K562 (cell line): Measurements from ENCODE around the gene UBE2S. TPM values are rescaled to one million over a fixed set of nuclear protein-coding genes. Genes with fewer than 3 reads are reported as not detected.

ENCODE experiments used
- ATAC-seq: fragments of 200-7000 bp; cut with Tn5 transposase; 3 replicates; pipeline ENCODE4 v1.9.1; 2020; ENCODE audit warnings: moderate library complexity
- BruUV-seq: library from RNA; stranded (reverse); fragments of 400-500 nt; replicated peaks from 2 replicates; lab custom pipeline; 2021; lab: Mats Ljungman, UMichigan
- CTCF ChIA-PET: fragments of 300-600 bp; formaldehyde crosslinking; extraction: SDS; loops from one replicate; lab custom pipeline; 2021; ENCODE audit warnings: low intra/inter-chr PET ratio; lab: Yijun Ruan, JAX
- POLR2A ChIA-PET: fragments of 300-600, 350-650 bp; sonication (Branson Sonifier 250); formaldehyde crosslinking; extraction: SDS; loops from one replicate; lab custom pipeline; 2021; ENCODE audit warnings: antibody characterized with exemption, inconsistent platforms; lab: Yijun Ruan, JAX
- DNase-seq, 4 experiments: peaks; one replicate each; pipeline versions ENCODE4 v3.0.0 to v3.0.0-alpha.2; 2011 to 2018; ENCODE audit warnings: low spot score in 3 of 4, mixed read lengths in 3 of 4; ENCODE audit errors: extremely low read depth in 1 of 4
- FAIRE-seq: peaks from 2 replicates; lab custom pipeline; 2011; peaks lifted over from hg19 to GRCh38; lab: Jason Lieb, UNC
- H2AFZ ChIP-seq: 2 replicates; pipeline ENCODE4 v1.6.0; 2011; ENCODE audit warnings: low read depth, low read length, control low read depth, inconsistent platforms
- H3K27ac ChIP-seq: fragments of 200-600 bp; 3 replicates; pipeline ENCODE4 v1.8.0; 2011; ENCODE audit warnings: low read depth, mild to moderate bottlenecking, control low read depth, inconsistent platforms, low read length, moderate library complexity, mixed read lengths; ENCODE audit errors: extremely low read depth
- H3K27me3 ChIP-seq, 2 experiments: fragments of 300-600 bp in 1 of 2; 2 replicates in 1 of 2; 3 replicates in 1 of 2; pipeline versions ENCODE4 v1.6.0 to v1.8.0; 2011; ENCODE audit warnings: inconsistent platforms in 2 of 2, low read length in 2 of 2, mild to moderate bottlenecking in 1 of 2, mixed read lengths in 1 of 2, moderate library complexity in 1 of 2; ENCODE audit not compliant: control insufficient read depth in 2 of 2, insufficient read depth in 2 of 2
- H3K36me3 ChIP-seq: fragments of 300-600 bp; 3 replicates; pipeline ENCODE4 v1.8.0; 2011; ENCODE audit warnings: mild to moderate bottlenecking, low read length, inconsistent platforms; ENCODE audit not compliant: control insufficient read depth, insufficient read depth
- H3K4me1 ChIP-seq, 2 experiments: fragments of 200-600 bp in 1 of 2; replicated peaks in 1 of 2; 2 replicates in 1 of 2; 3 replicates in 1 of 2; pipeline versions ENCODE4 v1.5.1 to v1.8.0; 2011; ENCODE audit warnings: inconsistent platforms in 2 of 2, low read length in 2 of 2, mild to moderate bottlenecking in 1 of 2, mixed read lengths in 1 of 2, moderate library complexity in 1 of 2; ENCODE audit not compliant: control insufficient read depth in 2 of 2, insufficient read depth in 2 of 2
- H3K4me2 ChIP-seq: 2 replicates; pipeline ENCODE4 v1.6.1; 2011; ENCODE audit warnings: low read length, control low read depth, inconsistent platforms, mixed read lengths; ENCODE audit not compliant: insufficient read depth
- H3K4me3 ChIP-seq: fragments of 200-600 bp; sonication (generic), shearing (Covaris generic); 2 replicates; pipeline ENCODE4 v1.5.1; 2016; ENCODE audit warnings: control low read depth, inconsistent platforms
- H3K79me2 ChIP-seq: fragments of 200-600 bp; 3 replicates; pipeline ENCODE4 v1.8.0; 2011; ENCODE audit warnings: low read length, inconsistent platforms; ENCODE audit not compliant: control insufficient read depth, insufficient read depth
- H3K9ac ChIP-seq, 2 experiments: 2 replicates each; pipeline versions ENCODE4 v1.6.0 to v1.6.1; 2011; ENCODE audit warnings: low read depth in 2 of 2, low read length in 2 of 2, control low read depth in 1 of 2, inconsistent platforms in 1 of 2, mild to moderate bottlenecking in 1 of 2, mixed read lengths in 1 of 2; ENCODE audit not compliant: insufficient read depth in 1 of 2
- H3K9me1 ChIP-seq: one replicate; pipeline ENCODE4 v1.6.0; 2011; ENCODE audit warnings: inconsistent platforms, mild to moderate bottlenecking, low read length, moderate library complexity; ENCODE audit not compliant: control insufficient read depth, insufficient read depth
- H3K9me3 ChIP-seq: replicated peaks from 2 replicates; pipeline ENCODE4 v1.5.1; 2011; ENCODE audit warnings: low read depth, low read length, inconsistent platforms; ENCODE audit not compliant: control insufficient read depth, insufficient read depth
- H4K20me1 ChIP-seq: replicated peaks from 2 replicates; pipeline ENCODE4 v1.6.1; 2011; ENCODE audit warnings: low read length, inconsistent platforms, mixed read lengths; ENCODE audit not compliant: control insufficient read depth, insufficient read depth
- CBX1 ChIP-seq: sonication (generic); IDR thresholded peaks from 2 replicates; pipeline ENCODE4 v1.6.1; 2016; ENCODE audit warnings: antibody characterized with exemption, low read depth, mild to moderate bottlenecking
- POLR2G ChIP-seq: fragments of 200-400 bp; formaldehyde crosslinking; IDR thresholded peaks from 2 replicates; pipeline ENCODE4 v1.6.1; 2017; ENCODE audit warnings: low read depth, mild to moderate bottlenecking, antibody characterized with exemption, low read length, moderate library complexity
- YY1 ChIP-seq, 3 experiments: IDR thresholded peaks; 2 replicates each; pipeline ENCODE4 v1.6.1; 2011; ENCODE audit warnings: low read length in 2 of 3, mild to moderate bottlenecking in 2 of 3, moderate library complexity in 2 of 3, borderline replicate concordance in 1 of 3, control low read depth in 1 of 3, low read depth in 1 of 3; ENCODE audit not compliant: insufficient read depth in 3 of 3, insufficient replicate concordance in 2 of 3, control insufficient read depth in 1 of 3, insufficient read length in 1 of 3; ENCODE audit errors: extremely low read depth in 1 of 3
- ZNF263 ChIP-seq: sonication (generic); formaldehyde crosslinking; IDR thresholded peaks from 2 replicates; pipeline ENCODE4 v1.8.0; 2022; ENCODE audit warnings: mild to moderate bottlenecking, missing genetic modification reagents, borderline replicate concordance
- WGBS: fragments of 100-300 bp; shearing (Covaris generic); methylation state at CpG from one replicate; pipeline ENCODE4 v1.1.6; 2016; ENCODE audit warnings: low coverage, mixed read lengths; ENCODE audit not compliant: insufficient coverage; ENCODE audit errors: missing lambda C conversion rate; 5-methylcytosine and 5-hydroxymethylcytosine counted together
- in situ Hi-C: fragments of 300-500 bp; cut with MboI; formaldehyde crosslinking; loops from 4 replicates; pipeline ENCODE4 v1.15.0; 2018; ENCODE audit warnings: inconsistent platforms, mixed read lengths
- intact Hi-C: fragments of 100-400 bp; cut with micrococcal nuclease; formaldehyde crosslinking; loops from 2 replicates; pipeline ENCODE4 v1.14.2; 2022
- polyA plus RNA-seq, 8 experiments: library from polyadenylated mRNA; depleted of rRNA in 4 of 8; stranded (reverse) in 5 of 8; unstranded in 3 of 8; fragments of >200 nt; fragmentation: Nextera tagmentation in 2 of 8; fragmentation: Illumina TruSeq in 1 of 8; extraction: Ambion mirVana in 2 of 8; extraction: Trizol in 1 of 8; gene quantifications; 2 replicates each; pipeline versions ENCODE4 v1.2.1 to v1.2.3, GENCODE V29; 2011 to 2014; ENCODE audit warnings: inconsistent platforms in 1 of 8, missing spikeins in 1 of 8
- total RNA-seq, 7 experiments: library from RNA; depleted of rRNA in 6 of 7; stranded (reverse); fragments of >200 nt in 6 of 7; fragmentation: Illumina TruSeq in 2 of 7; extraction: Trizol in 2 of 7; gene quantifications; 2 replicates each; pipeline versions ENCODE4 v1.2.1 to v1.2.3, GENCODE V29; 2011 to 2021; ENCODE audit warnings: low replicate concordance in 1 of 7
- TF ChIP-seq, protein P1 (sequence below): sonication (generic); formaldehyde crosslinking; IDR thresholded peaks from 2 replicates; pipeline ENCODE4 v1.8.1; 2023; ENCODE audit warnings: mild to moderate bottlenecking, missing genetic modification reagents
- TF ChIP-seq, protein P2 (sequence below): sonication (generic); formaldehyde crosslinking; IDR thresholded peaks from 2 replicates; pipeline ENCODE4 v1.8.0; 2022; ENCODE audit warnings: missing genetic modification reagents, mild to moderate bottlenecking, borderline replicate concordance

UBE2S gene
- total and polyA plus RNA-seq, 9 of the 15 experiments (the other 6 are each of a cell fraction or from before 2014, with no cell fraction given): 1.5 to 1,305 (median 157) TPM

DNA sequence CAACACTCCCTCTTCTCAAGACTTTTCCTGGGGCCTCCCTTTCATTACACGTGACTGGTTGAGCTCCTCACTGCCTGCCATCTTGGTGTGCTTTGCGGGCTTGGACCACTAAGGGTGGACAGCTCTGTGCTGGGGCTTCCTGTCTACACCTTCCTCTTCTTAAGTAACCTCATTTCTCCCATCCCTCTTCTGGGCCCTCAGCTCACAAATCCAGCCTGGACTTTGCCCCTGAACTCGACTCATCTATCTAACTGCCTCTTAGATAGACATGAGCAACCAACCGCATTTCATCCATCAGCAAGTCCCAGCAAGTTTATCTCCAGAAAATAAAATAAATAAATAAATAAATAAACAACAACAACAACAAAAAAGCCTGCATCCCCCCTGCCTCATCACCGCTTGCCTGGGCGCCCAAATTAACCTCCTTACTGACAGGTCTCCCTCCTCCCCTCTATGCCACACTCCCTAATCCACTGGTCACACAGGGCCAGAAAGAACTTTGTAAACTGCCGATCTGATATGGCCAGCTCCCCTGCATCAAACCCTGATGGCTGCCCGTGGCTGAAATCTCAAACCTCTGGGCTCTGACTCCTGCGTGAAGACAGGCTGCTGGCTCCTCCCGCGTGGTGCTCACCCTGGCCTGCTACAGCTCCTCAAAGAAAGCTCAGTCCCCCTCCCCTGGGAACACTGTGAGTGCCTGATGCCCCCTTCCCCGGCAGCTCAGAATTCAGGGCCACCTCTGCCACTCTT lies 46.1 kb upstream of the UBE2S start:
- Histone ChIP-seq H3K27me3 (peaks cover 0 to 5% of the 10 kb centered on the region in 2 experiments; a peak in 3 of 5 replicates), H3K9ac (peak overlapping the region in 1 of 2 experiments; percentile 61; a peak in 2 of 4 replicates), H3K4me1 (peaks cover 3 to 69% of the 10 kb centered on the region in 2 experiments; a peak in 4 of 5 replicates), H3K79me2 (peaks cover 12% of the 10 kb centered on the region; the same call in 2 of the 3 replicates), H3K36me3 (peaks cover 30% of the 10 kb centered on the region; the same call in 2 of the 3 replicates), H3K9me1 (no peaks in the 10 kb centered on the region), H3K27ac (no peak overlapping the region), H3K4me2 (no peak overlapping the region), H3K9me3 (no peaks in the 10 kb centered on the region), H3K4me3 (no peak overlapping the region), H4K20me1 (no peaks in the 10 kb centered on the region; the same call in 1 of the 2 replicates), H2AFZ (no peak overlapping the region)
- ChIA-PET CTCF (interaction anchor here (1.1 kb wide), 1 partner anchor 50 kb away, joined by 6 read pairs; no protein-coding TSS in a partner anchor), POLR2A (interaction anchor here (0.6 to 2.0 kb wide), 12 partner anchors 9 to 1302 kb away, joined by 3 to 7 read pairs (median 4); partner anchors contain the start of genes ISOC2, UBE2S and ZNF628)
- TF ChIP-seq YY1 (IDR thresholded peaks at IDR 0.05; ENCODE audit: borderline replicate concordance in 1 of 3, control insufficient read depth in 1 of 3, extremely low read depth in 1 of 3, insufficient read depth in 3 of 3, insufficient read length in 1 of 3, insufficient replicate concordance in 2 of 3, low read depth in 1 of 3, low read length in 2 of 3): peak in 1 of 3 experiments; percentile 49
- TF ChIP-seq ZNF263: peak; percentile 83
- TF ChIP-seq POLR2G: peak; percentile 29; the same call in 1 of the 2 replicates
- TF ChIP-seq CBX1: no peak
- TF ChIP-seq, protein P1, sequence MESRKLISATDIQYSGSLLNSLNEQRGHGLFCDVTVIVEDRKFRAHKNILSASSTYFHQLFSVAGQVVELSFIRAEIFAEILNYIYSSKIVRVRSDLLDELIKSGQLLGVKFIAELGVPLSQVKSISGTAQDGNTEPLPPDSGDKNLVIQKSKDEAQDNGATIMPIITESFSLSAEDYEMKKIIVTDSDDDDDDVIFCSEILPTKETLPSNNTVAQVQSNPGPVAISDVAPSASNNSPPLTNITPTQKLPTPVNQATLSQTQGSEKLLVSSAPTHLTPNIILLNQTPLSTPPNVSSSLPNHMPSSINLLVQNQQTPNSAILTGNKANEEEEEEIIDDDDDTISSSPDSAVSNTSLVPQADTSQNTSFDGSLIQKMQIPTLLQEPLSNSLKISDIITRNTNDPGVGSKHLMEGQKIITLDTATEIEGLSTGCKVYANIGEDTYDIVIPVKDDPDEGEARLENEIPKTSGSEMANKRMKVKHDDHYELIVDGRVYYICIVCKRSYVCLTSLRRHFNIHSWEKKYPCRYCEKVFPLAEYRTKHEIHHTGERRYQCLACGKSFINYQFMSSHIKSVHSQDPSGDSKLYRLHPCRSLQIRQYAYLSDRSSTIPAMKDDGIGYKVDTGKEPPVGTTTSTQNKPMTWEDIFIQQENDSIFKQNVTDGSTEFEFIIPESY (CRISPR knock-in tag): 0 out of 2 replicates have a peak, but pooled peaks have one; percentile 5
- TF ChIP-seq, protein P2, sequence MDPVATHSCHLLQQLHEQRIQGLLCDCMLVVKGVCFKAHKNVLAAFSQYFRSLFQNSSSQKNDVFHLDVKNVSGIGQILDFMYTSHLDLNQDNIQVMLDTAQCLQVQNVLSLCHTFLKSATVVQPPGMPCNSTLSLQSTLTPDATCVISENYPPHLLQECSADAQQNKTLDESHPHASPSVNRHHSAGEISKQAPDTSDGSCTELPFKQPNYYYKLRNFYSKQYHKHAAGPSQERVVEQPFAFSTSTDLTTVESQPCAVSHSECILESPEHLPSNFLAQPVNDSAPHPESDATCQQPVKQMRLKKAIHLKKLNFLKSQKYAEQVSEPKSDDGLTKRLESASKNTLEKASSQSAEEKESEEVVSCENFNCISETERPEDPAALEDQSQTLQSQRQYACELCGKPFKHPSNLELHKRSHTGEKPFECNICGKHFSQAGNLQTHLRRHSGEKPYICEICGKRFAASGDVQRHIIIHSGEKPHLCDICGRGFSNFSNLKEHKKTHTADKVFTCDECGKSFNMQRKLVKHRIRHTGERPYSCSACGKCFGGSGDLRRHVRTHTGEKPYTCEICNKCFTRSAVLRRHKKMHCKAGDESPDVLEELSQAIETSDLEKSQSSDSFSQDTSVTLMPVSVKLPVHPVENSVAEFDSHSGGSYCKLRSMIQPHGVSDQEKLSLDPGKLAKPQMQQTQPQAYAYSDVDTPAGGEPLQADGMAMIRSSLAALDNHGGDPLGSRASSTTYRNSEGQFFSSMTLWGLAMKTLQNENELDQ: no peak
- intact Hi-C loops (loop anchor here (1.0 to 5.0 kb wide), 2 partner anchors 8 to 66 kb away; partner anchors contain the start of genes ISOC2 and RPL28), in situ Hi-C loops (no loop called here)
- 70% methylated on average over 12 of the region's 12 CpGs for WGBS
- ATAC-seq (no peak), FAIRE-seq (no peak), DNase-seq (no peak)
- BruUV-seq: TSS peak; percentile 19
